Lower leg skin (tissue), 4 donors: ENCODE results near the gene TMEM170B. TPM values are rescaled to one million over a fixed set of nuclear protein-coding genes. Genes with fewer than 3 reads are reported as not detected.

Source experiments
- DNase-seq, 2 donors: peaks; one replicate each; pipeline ENCODE4 v3.0.0-alpha.2; 2019; ENCODE audit warnings: low spot score in 2 of 2
- H3K4me3 ChIP-seq: fragments of 200-600 bp; sonication (generic); 2 replicates; pipeline ENCODE4 v1.5.1; 2017; ENCODE audit warnings: mild to moderate bottlenecking, low read depth; ENCODE audit not compliant: poor library complexity, severe bottlenecking
- CTCF ChIP-seq, 3 donors: fragments of 450-650 bp; IDR thresholded peaks; one replicate each; pipeline ENCODE4 v1.5.1; 2016; ENCODE audit warnings: antibody characterized with exemption in 3 of 3, mild to moderate bottlenecking in 3 of 3, moderate library complexity in 2 of 3
- POLR2A ChIP-seq, 2 donors: fragments of 450-650 bp; IDR thresholded peaks; one replicate each; pipeline ENCODE4 v1.6.1; 2016 to 2017; ENCODE audit warnings: antibody characterized with exemption in 2 of 2, mild to moderate bottlenecking in 1 of 2, moderate library complexity in 1 of 2
- WGBS, 2 donors: methylation state at CpG; one replicate each; pipeline ENCODE4 v1.1.5; 2018; 5-methylcytosine and 5-hydroxymethylcytosine counted together
- intact Hi-C: fragments of 100-400 bp; cut with DNase I; formaldehyde crosslinking; loops from one replicate; pipeline ENCODE4 v1.15.0; 2023; ENCODE audit warnings: low total_unique reads
- total RNA-seq, 4 donors: library from RNA; depleted of rRNA; stranded (reverse); fragments of >200 nt; gene quantifications; one replicate each; pipeline ENCODE4 v1.1.0, GENCODE V29; 2016

The TMEM170B gene
- total RNA-seq, 4 donors from 2014 or later: 0.34 to 2.1 (median 1.3) TPM

- no peak for DNase-seq
- H3K4me3 ChIP-seq: no peak overlapping the region
- intact Hi-C loops: no loop called here
- WGBS, 2 donors: 96 to 97% methylated on average over 5 of the region's 5 CpGs
- TF ChIP-seq CTCF (IDR thresholded peaks at IDR 0.05) (no peak), POLR2A (IDR thresholded peaks at IDR 0.05) (no peak)
Measured at GRCh38 chr6:11534561-11534960, 3.0 kb upstream of the TMEM170B start.

- WGBS, 2 donors: 22 to 23% methylated on average over 2 of the region's 2 CpGs
- intact Hi-C loops: no loop called here
- no peak overlapping the region for H3K4me3 ChIP-seq
- DNase-seq: no peak
- TF ChIP-seq POLR2A (IDR thresholded peaks at IDR 0.05) (no peak), CTCF (IDR thresholded peaks at IDR 0.05) (no peak)
Measured at GRCh38 chr6:11535801-11536230, 1.7 kb upstream of the TMEM170B start.

GRCh38 chr6:11536795-11537194 lies 754 bp upstream of the TMEM170B start:
- H3K4me3 ChIP-seq: peak overlapping the region; percentile 63
- DNase-seq: no peak
- TF ChIP-seq CTCF (IDR thresholded peaks at IDR 0.05) (no peak), POLR2A (IDR thresholded peaks at IDR 0.05) (no peak)
- intact Hi-C loops: no loop called here
- 2 to 4% methylated on average over 12 of the region's 12 CpGs for WGBS, 2 donors

- intact Hi-C loops: no loop called here
- peak overlapping the region; percentile 63 for H3K4me3 ChIP-seq
- TF ChIP-seq POLR2A (IDR thresholded peaks at IDR 0.05) (no peak), CTCF (IDR thresholded peaks at IDR 0.05) (no peak)
- DNase-seq: peak in 1 of 2 donors; percentile 88
- 0 to 1% methylated on average over 30 to 31 of the region's 74 CpGs for WGBS, 2 donors
Measured at GRCh38 chr6:11538052-11538818, 686 bp downstream of the TMEM170B start.

- H3K4me3 ChIP-seq: no peak overlapping the region
- intact Hi-C loops: no loop called here
- WGBS, 2 donors: 37 to 39% methylated on average over 8 of the region's 8 CpGs
- TF ChIP-seq POLR2A (IDR thresholded peaks at IDR 0.05) (no peak), CTCF (IDR thresholded peaks at IDR 0.05) (no peak)
- DNase-seq: no peak
Measured at GRCh38 chr6:11538819-11539468, 1.4 kb downstream of the TMEM170B start.
